GM21576 (cell line): ENCODE data around the gene RSU1.
"Not testable (repeated sequence)": the region's sequence is repeated elsewhere in the genome, so short reads cannot be mapped to it uniquely, and the experiment has no call there.

Experiments
- ATAC-seq: cut with Tn5 transposase; IDR thresholded peaks from one replicate; pipeline ENCODE4 v1.9.1; 2021; ENCODE audit warnings: mild to moderate bottlenecking, moderate library complexity; ENCODE audit not compliant: unreplicated experiment

RSU1 gene

GRCh38 chr10:16788125-16788524 is 29.1 kb downstream of the RSU1 start:
- ATAC-seq = no peak

GRCh38 chr10:16787361-16787791 is 29.8 kb downstream of the RSU1 start:
- ATAC-seq = peak; percentile 84

- no peak for ATAC-seq
Observed at GRCh38 chr10:16780338-16780880, 36.8 kb downstream of the RSU1 start.

GRCh38 chr10:16779384-16779915 is 37.8 kb downstream of the RSU1 start:
- ATAC-seq = peak; percentile 79

- no peak for ATAC-seq
Observed at GRCh38 chr10:16777473-16778370, 39.5 kb downstream of the RSU1 start.

GRCh38 chr10:16776896-16777295 is 40.3 kb downstream of the RSU1 start:
- ATAC-seq = no peak

- ATAC-seq = no peak
Observed at GRCh38 chr10:16773334-16773733, 43.9 kb downstream of the RSU1 start.

- peak; percentile 73 for ATAC-seq
Observed at GRCh38 chr10:16770670-16771069, 46.6 kb downstream of the RSU1 start.

GRCh38 chr10:16770141-16770540 is 47.1 kb downstream of the RSU1 start:
- no peak for ATAC-seq

GRCh38 chr10:16769331-16769730 is 47.9 kb downstream of the RSU1 start:
- no peak for ATAC-seq

GRCh38 chr10:16768702-16769101 is 48.5 kb downstream of the RSU1 start:
- no peak for ATAC-seq

- ATAC-seq = peak; percentile 54
Observed at GRCh38 chr10:16765509-16766375, 51.5 kb downstream of the RSU1 start.

- ATAC-seq = no peak
Observed at GRCh38 chr10:16761300-16761699, 55.9 kb downstream of the RSU1 start.

GRCh38 chr10:16756561-16757221 is 60.5 kb downstream of the RSU1 start:
- ATAC-seq = no peak

GRCh38 chr10:16754765-16755164 is 62.5 kb downstream of the RSU1 start:
- no peak for ATAC-seq

GRCh38 chr10:16752849-16753248 is 64.4 kb downstream of the RSU1 start:
- ATAC-seq = not testable (repeated sequence)

GRCh38 chr10:16752099-16752498 is 65.1 kb downstream of the RSU1 start:
- ATAC-seq = no peak

- no peak for ATAC-seq
Observed at GRCh38 chr10:16751244-16751643, 66.0 kb downstream of the RSU1 start.

GRCh38 chr10:16750461-16750860 is 66.8 kb downstream of the RSU1 start:
- ATAC-seq = no peak

GRCh38 chr10:16748749-16749148 is 68.5 kb downstream of the RSU1 start:
- no peak for ATAC-seq

- ATAC-seq = no peak
Observed at GRCh38 chr10:16746856-16747255, 70.4 kb downstream of the RSU1 start.
